Ectodermal cell (in vitro differentiated cells): ENCODE results near the gene PARN.

Experiments
- H3K27ac ChIP-seq: 2 replicates; pipeline ENCODE4 v1.7.0; 2013; ENCODE audit warnings: mild to moderate bottlenecking, low read depth, low read length; ENCODE audit not compliant: insufficient read depth, poor library complexity, severe bottlenecking
- H3K27me3 ChIP-seq: 2 replicates; pipeline ENCODE4 v1.7.0; 2013; ENCODE audit warnings: mild to moderate bottlenecking, low read length; ENCODE audit not compliant: insufficient read depth, control insufficient read depth, poor library complexity, severe bottlenecking
- H3K36me3 ChIP-seq: one replicate; pipeline ENCODE4 v1.7.0; 2013; ENCODE audit warnings: low read length; ENCODE audit not compliant: control insufficient read depth, insufficient read depth
- H3K4me1 ChIP-seq: one replicate; pipeline ENCODE4 v1.7.0; 2013; ENCODE audit warnings: low read length; ENCODE audit not compliant: control insufficient read depth, insufficient read depth
- H3K4me3 ChIP-seq: 2 replicates; pipeline ENCODE4 v1.7.0; 2013; ENCODE audit warnings: low read depth, low read length, control low read depth; ENCODE audit not compliant: insufficient read depth
- H3K9me3 ChIP-seq: 2 replicates; pipeline ENCODE4 v1.7.0; 2013; ENCODE audit warnings: mild to moderate bottlenecking, low read length, moderate library complexity; ENCODE audit not compliant: control insufficient read depth
- WGBS, 2 experiments: methylation state at CpG; one replicate each; pipeline ENCODE4 v1.1.7; 2013; ENCODE audit warnings: missing lambda C conversion rate in 2 of 2; 5-methylcytosine and 5-hydroxymethylcytosine counted together

The PARN gene

DNA sequence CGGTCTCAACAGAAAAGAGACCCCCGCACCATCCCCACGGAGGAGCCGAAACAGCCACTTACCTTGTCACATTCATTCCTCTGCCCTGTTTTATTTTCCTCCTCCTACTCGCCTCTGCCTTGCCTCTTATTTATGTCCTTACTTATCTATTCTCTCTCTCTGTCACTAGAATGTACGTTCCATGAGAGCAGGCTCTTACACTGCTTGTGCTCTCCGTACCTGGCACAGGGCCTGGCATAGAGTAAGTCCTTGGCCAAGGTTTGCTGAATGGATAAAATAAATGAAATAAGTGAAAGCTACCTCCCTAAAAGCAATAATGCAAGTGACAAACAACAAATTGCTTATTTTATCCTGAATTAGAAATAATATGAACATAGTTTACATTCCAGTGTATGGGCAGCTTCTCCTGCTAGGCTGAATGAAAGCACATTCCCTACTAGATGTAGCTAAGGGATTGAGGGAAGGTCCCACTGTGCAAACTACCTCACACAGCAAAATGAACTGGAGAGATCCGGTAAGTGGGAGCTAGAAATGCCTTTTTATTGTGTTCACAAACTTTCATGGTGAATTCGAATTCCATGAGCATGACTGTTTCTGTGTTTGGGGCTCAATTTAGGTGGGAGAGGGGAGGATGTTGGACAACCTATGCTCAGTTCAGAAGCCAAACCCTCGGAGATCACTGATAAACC, 173.1 kb downstream of the PARN start:
- H3K36me3 ChIP-seq = no peaks in the 10 kb centered on the region
- no peak overlapping the region for H3K4me3 ChIP-seq
- no peak overlapping the region for H3K27ac ChIP-seq
- no peaks in the 10 kb centered on the region for H3K27me3 ChIP-seq
- 90 to 93% methylated on average over 10 of the region's 10 CpGs for WGBS, 2 experiments
- H3K9me3 ChIP-seq = no peaks in the 10 kb centered on the region
- peaks cover 8% of the 10 kb centered on the region for H3K4me1 ChIP-seq

DNA sequence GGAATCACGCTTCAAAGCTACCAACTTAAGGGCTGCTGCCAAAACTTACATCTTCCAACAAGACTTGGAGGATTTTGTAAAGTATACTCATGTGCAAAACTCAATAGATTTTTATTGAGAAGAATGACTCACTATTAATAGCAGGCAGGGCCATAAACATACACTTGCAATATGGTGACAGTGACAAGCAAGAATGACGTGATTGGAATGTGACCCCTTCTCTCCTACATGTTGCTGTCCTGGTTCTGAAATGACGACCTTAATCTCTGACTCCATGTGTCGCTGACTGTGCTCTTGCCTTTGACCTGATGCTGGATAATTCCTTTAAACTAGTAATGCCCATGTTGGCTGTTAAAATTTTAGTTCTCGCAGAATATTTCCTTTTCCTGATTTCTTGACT, 174.5 kb downstream of the PARN start:
- H3K4me3 ChIP-seq = no peak overlapping the region
- H3K9me3 ChIP-seq = no peaks in the 10 kb centered on the region
- 90 to 91% methylated on average over 5 of the region's 5 CpGs for WGBS, 2 experiments
- peaks cover 8% of the 10 kb centered on the region for H3K4me1 ChIP-seq
- H3K27me3 ChIP-seq = no peaks in the 10 kb centered on the region
- no peaks in the 10 kb centered on the region for H3K36me3 ChIP-seq
- H3K27ac ChIP-seq = no peak overlapping the region

DNA sequence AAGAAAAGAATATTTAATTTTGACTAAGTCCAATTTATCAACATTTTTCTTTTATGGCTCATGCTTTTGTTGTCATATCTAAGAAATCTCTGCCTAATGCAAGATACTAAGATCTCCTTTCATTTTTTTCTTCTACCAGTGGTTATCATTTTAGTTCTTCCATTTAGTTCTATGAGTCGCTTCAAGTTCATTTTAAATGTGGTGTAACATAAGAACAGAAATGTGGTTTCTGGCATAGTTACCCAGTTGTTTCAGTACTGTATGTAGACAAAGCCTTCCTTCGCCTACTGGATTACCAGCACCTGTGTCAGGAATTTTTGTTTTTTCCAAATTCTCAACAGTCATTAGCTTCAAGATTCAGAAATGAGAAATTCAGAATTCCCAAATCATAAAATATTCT, 175.7 kb downstream of the PARN start:
- 92 to 100% methylated on average over 2 of the region's 2 CpGs for WGBS, 2 experiments
- Histone ChIP-seq H3K9me3 (no peaks in the 10 kb centered on the region), H3K4me1 (peaks cover 8% of the 10 kb centered on the region), H3K27me3 (no peaks in the 10 kb centered on the region), H3K4me3 (no peak overlapping the region), H3K36me3 (no peaks in the 10 kb centered on the region), H3K27ac (no peak overlapping the region)

DNA sequence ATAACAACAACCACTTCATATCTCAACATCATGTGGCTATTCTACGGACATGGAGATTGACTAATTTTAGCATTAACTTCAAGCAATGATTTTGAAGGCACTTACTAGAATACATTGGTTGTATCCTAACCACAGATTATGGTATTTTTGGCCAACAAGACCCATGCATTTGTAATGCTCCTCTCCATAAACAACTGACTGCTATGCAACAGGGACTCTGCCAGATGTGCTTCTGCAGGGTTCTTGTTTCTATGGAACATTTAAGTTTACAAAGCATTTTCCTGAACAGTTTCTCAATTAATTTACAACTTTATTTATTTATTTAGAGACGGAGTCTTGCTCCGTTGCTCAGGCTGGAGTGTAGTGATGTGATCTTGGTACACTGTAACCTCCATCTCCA, 178.0 kb downstream of the PARN start:
- WGBS, 2 experiments = 90 to 100% methylated on average over 2 to 3 of the region's 3 CpGs
- H3K9me3 ChIP-seq = no peaks in the 10 kb centered on the region
- H3K27ac ChIP-seq = no peak overlapping the region
- H3K4me3 ChIP-seq = no peak overlapping the region
- H3K27me3 ChIP-seq = no peaks in the 10 kb centered on the region
- no peaks in the 10 kb centered on the region for H3K4me1 ChIP-seq
- no peaks in the 10 kb centered on the region for H3K36me3 ChIP-seq

DNA sequence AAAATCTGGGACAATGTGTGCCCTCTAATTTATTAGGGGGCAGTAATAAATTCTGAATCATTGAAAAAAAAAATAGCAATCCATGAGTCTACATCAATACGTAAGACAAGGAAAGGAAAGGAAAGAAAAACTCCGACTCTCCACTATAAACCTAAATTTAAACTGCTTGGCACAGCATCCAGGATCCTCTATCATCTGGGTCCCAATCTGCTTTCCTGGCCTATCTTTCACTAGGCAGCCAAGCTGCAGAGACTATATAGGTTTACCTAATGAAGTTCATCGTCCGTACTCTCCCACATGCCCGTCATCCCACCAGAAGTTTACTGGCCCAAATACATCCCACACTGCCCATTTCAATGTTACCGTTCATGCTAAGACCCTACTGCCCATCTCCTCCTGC, 179.2 kb downstream of the PARN start:
- no peak overlapping the region for H3K27ac ChIP-seq
- 92 to 94% methylated on average over 6 of the region's 6 CpGs for WGBS, 2 experiments

DNA sequence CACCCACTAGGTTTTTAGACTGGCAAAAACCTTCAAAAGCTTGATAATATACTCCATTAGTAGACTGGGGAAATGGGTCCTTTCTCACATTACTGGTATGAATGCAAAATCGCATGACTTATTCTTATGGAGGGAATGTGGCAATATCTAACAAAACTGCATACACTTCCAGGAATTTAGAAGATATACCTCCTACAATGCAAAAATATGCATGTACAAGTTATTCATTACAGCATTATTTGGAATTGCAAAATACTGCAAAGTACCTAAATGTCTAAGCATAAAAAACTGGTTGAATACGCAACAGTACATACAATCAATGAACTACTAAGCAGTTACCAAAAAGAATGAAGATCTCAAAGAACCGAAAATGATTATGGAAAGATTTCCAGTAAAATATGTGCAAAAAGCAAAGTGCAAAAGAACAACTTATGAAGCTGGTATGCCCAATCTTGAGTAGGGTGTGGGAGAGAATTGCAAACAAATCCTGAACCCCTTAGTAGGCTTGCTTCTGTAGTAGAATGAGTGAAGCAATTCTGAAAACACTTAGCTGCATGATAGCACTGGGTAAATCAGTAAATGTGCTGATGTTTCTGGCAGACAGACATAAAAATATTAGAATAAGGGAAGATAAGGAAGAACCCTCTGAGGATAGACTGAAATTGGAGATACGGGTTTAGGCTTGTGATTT, 180.1 kb downstream of the PARN start:
- Histone ChIP-seq H3K4me3 (no peak overlapping the region), H3K36me3 (no peaks in the 10 kb centered on the region), H3K27ac (no peak overlapping the region), H3K9me3 (no peaks in the 10 kb centered on the region), H3K27me3 (no peaks in the 10 kb centered on the region), H3K4me1 (peaks cover 9% of the 10 kb centered on the region)
- 81 to 95% methylated on average over 1 to 3 of the region's 4 CpGs for WGBS, 2 experiments

More for the DNA sequence above, 179.2 kb downstream of the PARN start:
- Histone ChIP-seq H3K4me3 (no peak overlapping the region), H3K36me3 (no peaks in the 10 kb centered on the region), H3K27me3 (no peaks in the 10 kb centered on the region), H3K4me1 (peaks cover 7% of the 10 kb centered on the region), H3K9me3 (no peaks in the 10 kb centered on the region)

DNA sequence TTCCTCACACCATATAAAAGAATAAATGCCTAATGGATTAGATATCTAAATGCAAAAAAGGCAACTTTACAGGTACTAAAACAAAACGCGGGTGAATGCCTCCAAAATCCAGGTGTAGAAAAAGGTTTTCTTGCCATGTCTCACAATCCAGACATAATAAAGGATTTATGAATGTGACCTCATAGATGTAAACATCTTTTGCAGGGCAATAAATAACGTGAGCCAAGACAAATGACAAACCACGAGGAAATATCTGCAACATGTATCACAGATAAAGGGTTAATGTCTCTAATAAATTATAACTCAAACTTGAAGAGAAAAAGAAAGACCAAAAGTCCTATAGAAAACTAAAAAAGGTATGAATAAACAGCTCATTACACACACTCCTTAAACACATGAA, 180.7 kb downstream of the PARN start:
- Histone ChIP-seq H3K4me1 (peaks cover 9% of the 10 kb centered on the region), H3K4me3 (no peak overlapping the region), H3K27ac (no peak overlapping the region), H3K9me3 (no peaks in the 10 kb centered on the region), H3K27me3 (no peaks in the 10 kb centered on the region), H3K36me3 (no peaks in the 10 kb centered on the region)
- 94 to 95% methylated on average over 2 to 4 of the region's 4 CpGs for WGBS, 2 experiments

DNA sequence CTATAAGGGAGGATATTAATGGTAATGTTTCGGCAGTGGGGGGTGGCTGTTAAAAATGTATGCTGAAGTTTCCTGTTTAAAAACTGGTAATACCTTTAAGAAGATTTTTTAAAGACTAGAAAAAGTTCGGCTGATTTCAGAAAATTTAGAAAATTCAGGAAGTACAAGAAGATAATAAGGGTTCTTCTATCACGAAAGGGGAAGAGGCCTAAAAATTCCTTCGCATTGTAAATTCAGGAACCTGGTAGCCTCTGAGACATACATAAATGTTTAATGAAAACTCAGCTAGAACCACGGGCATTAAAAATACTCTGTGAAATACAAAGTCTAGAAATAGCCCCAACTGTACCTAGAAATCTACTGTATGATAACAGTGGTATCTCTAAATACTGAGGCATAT, 181.2 kb downstream of the PARN start:
- Histone ChIP-seq H3K4me1 (peaks cover 9% of the 10 kb centered on the region), H3K36me3 (no peaks in the 10 kb centered on the region), H3K27me3 (no peaks in the 10 kb centered on the region), H3K4me3 (no peak overlapping the region), H3K9me3 (no peaks in the 10 kb centered on the region), H3K27ac (no peak overlapping the region)
- 94 to 97% methylated on average over 5 of the region's 5 CpGs for WGBS, 2 experiments

DNA sequence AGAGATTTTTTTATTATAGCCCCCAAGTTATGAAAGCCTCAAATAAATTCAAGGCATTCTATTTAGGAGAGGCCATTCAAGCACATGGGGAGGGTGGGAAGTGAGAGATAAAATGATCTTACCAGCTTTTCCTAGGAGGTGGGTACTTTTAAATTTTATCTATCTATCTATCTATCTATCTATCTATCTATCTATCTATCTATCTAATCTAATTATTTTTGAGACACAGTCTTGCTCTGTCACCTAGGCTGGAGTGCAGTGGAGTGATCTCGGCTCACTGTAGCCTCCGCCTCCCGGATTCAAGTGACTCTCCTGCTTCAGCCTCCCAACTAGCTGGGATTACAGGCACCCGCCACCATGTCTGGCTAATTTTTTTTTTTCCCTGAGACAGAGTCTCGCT, 182.3 kb downstream of the PARN start:
- Histone ChIP-seq H3K27me3 (no peaks in the 10 kb centered on the region), H3K27ac (no peak overlapping the region), H3K4me1 (peaks cover 9% of the 10 kb centered on the region), H3K9me3 (no peaks in the 10 kb centered on the region), H3K36me3 (no peaks in the 10 kb centered on the region), H3K4me3 (no peak overlapping the region)
- 89 to 92% methylated on average over 5 of the region's 5 CpGs for WGBS, 2 experiments

DNA sequence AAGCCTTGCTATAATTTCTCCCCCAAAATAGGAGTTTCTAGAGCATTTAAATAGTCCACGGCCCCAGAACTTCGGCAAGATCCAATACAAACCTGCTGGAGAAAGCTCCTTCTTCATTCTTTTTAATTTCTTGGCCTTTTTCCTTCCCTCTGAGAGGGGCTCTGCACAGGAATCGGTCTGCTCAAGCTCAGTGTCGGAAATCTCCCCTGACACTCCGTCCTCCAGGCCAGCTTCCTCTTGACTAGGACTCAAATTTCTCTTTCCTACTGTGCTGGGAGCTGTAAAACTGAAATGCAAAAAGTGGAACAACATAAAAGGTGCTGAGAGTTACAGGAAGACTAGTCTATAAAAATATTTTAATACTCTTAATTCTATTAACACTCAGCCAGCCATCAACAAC, 183.3 kb downstream of the PARN start:
- Histone ChIP-seq H3K4me1 (peaks cover 9% of the 10 kb centered on the region), H3K4me3 (no peak overlapping the region), H3K27me3 (no peaks in the 10 kb centered on the region), H3K36me3 (no peaks in the 10 kb centered on the region), H3K27ac (no peak overlapping the region), H3K9me3 (no peaks in the 10 kb centered on the region)
- WGBS, 2 experiments = 85 to 89% methylated on average over 5 of the region's 5 CpGs
